Panc1 (cell line): Measurements from ENCODE around the gene PUDP. TPM values are rescaled to one million over a fixed set of nuclear protein-coding genes. Genes with fewer than 3 reads are reported as not detected.

Source experiments
- ATAC-seq: fragments of 200-7000 bp; cut with Tn5 transposase; 2 replicates; pipeline ENCODE4 v1.9.1; 2020; ENCODE audit warnings: mild to moderate bottlenecking, moderate library complexity
- BruUV-seq: library from RNA; stranded (reverse); fragments of 400-500 nt; replicated peaks from 2 replicates; lab custom pipeline; 2021; lab: Mats Ljungman, UMichigan
- CTCF ChIA-PET: fragments of 300-600 bp; sonication (Branson Sonifier 250); formaldehyde crosslinking; loops from one replicate; lab custom pipeline; 2022; ENCODE audit warnings: antibody characterized with exemption; lab: Charles Lee
- POLR2A ChIA-PET: fragments of 300-600 bp; sonication (Branson Sonifier 250); formaldehyde crosslinking; loops from one replicate; lab custom pipeline; 2022; ENCODE audit warnings: antibody characterized with exemption; lab: Charles Lee
- DNase-seq: peaks from one replicate; pipeline ENCODE4 v3.0.0-alpha.2; 2010; ENCODE audit warnings: low read depth, low spot score
- H3K27ac ChIP-seq: 2 replicates; pipeline ENCODE4 v1.5.1; 2011; ENCODE audit warnings: mild to moderate bottlenecking, low read length, inconsistent platforms
- H3K27me3 ChIP-seq: fragments of 200-500 bp; sonication (Bioruptor generic); 2 replicates; pipeline ENCODE4 v1.6.0; 2014; ENCODE audit warnings: low read length, inconsistent platforms; ENCODE audit not compliant: control insufficient read depth, insufficient read depth
- H3K36me3 ChIP-seq: fragments of 200-500 bp; sonication (Bioruptor generic); 2 replicates; pipeline ENCODE4 v1.5.1; 2014; ENCODE audit warnings: inconsistent platforms, mild to moderate bottlenecking, low read length, moderate library complexity; ENCODE audit not compliant: control insufficient read depth, insufficient read depth
- H3K4me1 ChIP-seq: 2 replicates; pipeline ENCODE4 v1.5.1; 2011; ENCODE audit warnings: inconsistent platforms, mild to moderate bottlenecking, low read length, moderate library complexity; ENCODE audit not compliant: control insufficient read depth, insufficient read depth
- H3K4me3 ChIP-seq, 2 experiments: 2 replicates each; pipeline ENCODE4 v1.5.1; 2011 to 2012; ENCODE audit warnings: low read depth in 2 of 2, low read length in 2 of 2, mild to moderate bottlenecking in 2 of 2, inconsistent platforms in 1 of 2, moderate library complexity in 1 of 2
- H3K9me3 ChIP-seq: fragments of 200-500 bp; sonication (Bioruptor generic); 2 replicates; pipeline ENCODE4 v1.5.1; 2014; ENCODE audit warnings: low read depth, mild to moderate bottlenecking, inconsistent platforms, low read length, moderate library complexity; ENCODE audit not compliant: control insufficient read depth, insufficient read depth
- CTCF ChIP-seq: fragments of 450-650 bp; IDR thresholded peaks from 2 replicates; pipeline ENCODE4 v1.5.1; 2017; ENCODE audit warnings: mild to moderate bottlenecking
- POLR2AphosphoS5 ChIP-seq: IDR thresholded peaks from 2 replicates; pipeline ENCODE4 v1.6.1; 2012; ENCODE audit warnings: mild to moderate bottlenecking, low read depth, low read length, moderate library complexity
- REST ChIP-seq, 2 experiments: IDR thresholded peaks; 2 replicates each; pipeline ENCODE4 v1.6.1; 2011 to 2012; ENCODE audit warnings: low read depth in 2 of 2, control low read depth in 1 of 2, low read length in 1 of 2, mild to moderate bottlenecking in 1 of 2, moderate library complexity in 1 of 2; ENCODE audit not compliant: insufficient read depth in 1 of 2
- SIN3A ChIP-seq: IDR thresholded peaks from 2 replicates; pipeline ENCODE4 v1.6.1; 2012; ENCODE audit warnings: low read depth, mild to moderate bottlenecking, low read length, moderate library complexity, borderline replicate concordance; ENCODE audit not compliant: insufficient read depth
- TCF7L2 ChIP-seq: IDR thresholded peaks from 2 replicates; pipeline ENCODE4 v1.6.1; 2011; ENCODE audit warnings: mild to moderate bottlenecking, low read depth, low read length, inconsistent platforms
- in situ Hi-C: cut with HindIII; loops from 2 replicates; pipeline ENCODE4 v1.10.0; 2016; ENCODE audit warnings: low sequenced_read_pairs, low pct_unique_long_range_greater_than_20kb
- intact Hi-C: fragments of 100-400 bp; cut with micrococcal nuclease; formaldehyde crosslinking; loops from one replicate; pipeline ENCODE4 v1.10.0; 2022; ENCODE audit not compliant: unreplicated experiment
- total RNA-seq: library from RNA; stranded (reverse); gene quantifications from one replicate; pipeline ENCODE4 v1.2.1, GENCODE V29; 2021; ENCODE audit not compliant: unreplicated experiment

PUDP gene
- total RNA-seq, 1 experiment from 2014 or later: 14.2 TPM

GRCh38 chrX:7091923-7092322, 56.0 kb downstream of the PUDP start:
- ATAC-seq: no peak
- Histone ChIP-seq H3K4me1 (no peaks in the 10 kb centered on the region), H3K36me3 (no peaks in the 10 kb centered on the region), H3K27me3 (no peaks in the 10 kb centered on the region), H3K4me3 (no peak overlapping the region), H3K9me3 (no peaks in the 10 kb centered on the region), H3K27ac (no peak overlapping the region)
- in situ Hi-C loops: no loop called here
- TF ChIP-seq TCF7L2: no peak
- no peak for TF ChIP-seq REST (IDR thresholded peaks at IDR 0.05; ENCODE audit: insufficient read depth in 1 of 2, low read depth in 2 of 2, low read length in 1 of 2)
- TF ChIP-seq CTCF: no peak
- TF ChIP-seq POLR2AphosphoS5: no peak
- no peak for TF ChIP-seq SIN3A
- ChIA-PET CTCF (no interaction called here), POLR2A (no interaction called here)
- intact Hi-C loops: no loop called here
- no peak for DNase-seq
- no TSS peak for BruUV-seq

- ChIA-PET POLR2A (no interaction called here), CTCF (no interaction called here)
- no peak for TF ChIP-seq CTCF
- no peak for TF ChIP-seq SIN3A
- TF ChIP-seq REST (IDR thresholded peaks at IDR 0.05; ENCODE audit: insufficient read depth in 1 of 2, low read depth in 2 of 2, low read length in 1 of 2): no peak
- TF ChIP-seq TCF7L2: no peak
- TF ChIP-seq POLR2AphosphoS5: no peak
- Histone ChIP-seq H3K36me3 (no peaks in the 10 kb centered on the region), H3K4me3 (no peak overlapping the region), H3K27ac (no peak overlapping the region), H3K4me1 (no peaks in the 10 kb centered on the region), H3K9me3 (no peaks in the 10 kb centered on the region), H3K27me3 (no peaks in the 10 kb centered on the region)
- no TSS peak for BruUV-seq
- intact Hi-C loops: no loop called here
- ATAC-seq: no peak
- no peak for DNase-seq
- in situ Hi-C loops: no loop called here
Observed at GRCh38 chrX:7090641-7091040, 57.3 kb downstream of the PUDP start.
